HepG2 (cell line): ENCODE results near the gene ENTPD1. TPM values are rescaled to one million over a fixed set of nuclear protein-coding genes. Genes with fewer than 3 reads are reported as not detected.

Source experiments
- BRD4 ChIP-seq: sonication (generic); formaldehyde crosslinking; IDR thresholded peaks from 2 replicates; pipeline ENCODE4 v1.4.0; 2020; ENCODE audit warnings: missing genetic modification reagents
- ESRRA ChIP-seq: sonication (generic); formaldehyde crosslinking; IDR thresholded peaks from 2 replicates; pipeline ENCODE4 v1.5.1; 2020; ENCODE audit warnings: mild to moderate bottlenecking, low read depth, missing genetic modification reagents
- HOXA3 ChIP-seq: sonication (generic); formaldehyde crosslinking; IDR thresholded peaks from 2 replicates; pipeline ENCODE4 v1.5.0; 2020; ENCODE audit warnings: missing genetic modification reagents
- MED13 ChIP-seq: sonication (generic); formaldehyde crosslinking; IDR thresholded peaks from 2 replicates; pipeline ENCODE4 v1.5.0; 2020; ENCODE audit warnings: missing genetic modification reagents
- NR3C1 ChIP-seq: sonication (generic); formaldehyde crosslinking; IDR thresholded peaks from 2 replicates; pipeline ENCODE4 v1.4.0; 2020; ENCODE audit warnings: missing genetic modification reagents
- RBFOX2 ChIP-seq: fragments of 200-400 bp; formaldehyde crosslinking; IDR thresholded peaks from 2 replicates; pipeline ENCODE4 v1.6.1; 2017; ENCODE audit warnings: low read depth, mild to moderate bottlenecking, low read length
- SUZ12 ChIP-seq: fragments of 150-350 bp; IDR thresholded peaks from 2 replicates; pipeline ENCODE4 v1.6.1; 2014; ENCODE audit warnings: low read depth, low read length
- ZBTB42 ChIP-seq: sonication (generic); formaldehyde crosslinking; IDR thresholded peaks from 2 replicates; pipeline ENCODE4 v1.5.0; 2020; ENCODE audit warnings: mild to moderate bottlenecking, missing genetic modification reagents
- ZFP90 ChIP-seq: sonication (generic); formaldehyde crosslinking; IDR thresholded peaks from 2 replicates; pipeline ENCODE4 v1.8.0; 2022; ENCODE audit warnings: missing genetic modification reagents, mild to moderate bottlenecking, inconsistent platforms, borderline replicate concordance
- ZNF484 ChIP-seq: sonication (generic); formaldehyde crosslinking; IDR thresholded peaks from 2 replicates; pipeline ENCODE4 v1.5.1; 2020; ENCODE audit warnings: mild to moderate bottlenecking, low read depth, missing genetic modification reagents, borderline replicate concordance
- ZNF879 ChIP-seq: sonication (generic); formaldehyde crosslinking; IDR thresholded peaks from 2 replicates; pipeline ENCODE4 v1.8.1; 2023; ENCODE audit warnings: missing genetic modification reagents
- polyA plus RNA-seq, 8 experiments: library from polyadenylated mRNA; depleted of rRNA in 3 of 8; stranded (reverse) in 7 of 8; unstranded in 1 of 8; fragments of >200 nt; fragmentation: Illumina TruSeq in 4 of 8; extraction: Trizol in 4 of 8; gene quantifications; 2 replicates each; pipeline versions ENCODE4 v1.2.1 to v1.2.3, GENCODE V29; 2011 to 2016; ENCODE audit warnings: low read depth in 4 of 8, missing spikeins in 1 of 8, mixed read lengths in 1 of 8; ENCODE audit not compliant: insufficient read depth in 1 of 8
- total RNA-seq, 5 experiments: library from RNA; depleted of rRNA; stranded (reverse); fragments of >200 nt; fragmentation: Illumina TruSeq; extraction: Trizol; gene quantifications; 2 replicates each; pipeline ENCODE4 v1.2.3, GENCODE V29; 2016; ENCODE audit warnings: low read depth in 1 of 5
- TF ChIP-seq, protein P1 (sequence below): sonication (generic); formaldehyde crosslinking; IDR thresholded peaks from 2 replicates; pipeline ENCODE4 v1.8.1; 2023; ENCODE audit warnings: mild to moderate bottlenecking, moderate library complexity, missing genetic modification reagents
- TF ChIP-seq, protein P2 (sequence below): sonication (generic); formaldehyde crosslinking; IDR thresholded peaks from 2 replicates; pipeline ENCODE4 v1.4.0; 2020; ENCODE audit warnings: mild to moderate bottlenecking, missing genetic modification reagents
- TF ChIP-seq, protein P3 (sequence below): IDR thresholded peaks from 2 replicates; pipeline ENCODE4 v1.6.1; 2016; ENCODE audit warnings: mild to moderate bottlenecking, missing biosample characterization, missing genetic modification reagents
- TF ChIP-seq, protein P4 (sequence below): sonication (generic); formaldehyde crosslinking; IDR thresholded peaks from 2 replicates; pipeline ENCODE4 v1.4.0; 2020; ENCODE audit warnings: missing genetic modification reagents, mild to moderate bottlenecking, borderline replicate concordance
- TF ChIP-seq, protein P5 (sequence below): sonication (generic); formaldehyde crosslinking; IDR thresholded peaks from 2 replicates; pipeline ENCODE4 v1.5.0; 2020; ENCODE audit warnings: missing genetic modification reagents, mild to moderate bottlenecking, borderline replicate concordance
- TF ChIP-seq, protein P6 (sequence below): IDR thresholded peaks from 2 replicates; pipeline ENCODE4 v1.6.1; 2016

The ENTPD1 gene
- total and polyA plus RNA-seq, 2 of the 13 experiments (the other 11 are each of a cell fraction or from before 2014, with no cell fraction given): 0.07 TPM

DNA sequence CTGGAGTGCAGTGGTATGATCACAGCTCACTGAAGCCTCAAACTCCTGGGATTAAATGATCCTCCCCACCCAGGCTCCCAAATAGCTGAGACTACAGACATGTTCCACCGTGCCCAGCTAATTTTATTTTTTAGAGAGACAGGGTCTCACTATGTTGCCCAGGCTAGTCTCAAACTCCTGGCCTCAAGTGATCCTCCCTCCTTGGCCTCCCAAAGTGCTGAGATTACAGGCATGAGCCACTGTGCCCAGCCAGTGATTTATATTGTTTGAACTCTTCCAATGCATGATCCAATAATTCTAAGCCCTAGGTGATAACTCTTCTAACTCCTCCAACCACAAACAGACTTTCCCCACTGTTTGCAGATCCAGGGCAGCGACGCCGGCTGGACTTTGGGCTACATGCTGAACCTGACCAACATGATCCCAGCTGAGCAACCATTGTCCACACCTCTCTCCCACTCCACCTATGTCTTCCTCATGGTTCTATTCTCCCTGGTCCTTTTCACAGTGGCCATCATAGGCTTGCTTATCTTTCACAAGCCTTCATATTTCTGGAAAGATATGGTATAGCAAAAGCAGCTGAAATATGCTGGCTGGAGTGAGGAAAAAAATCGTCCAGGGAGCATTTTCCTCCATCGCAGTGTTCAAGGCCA, 110.0 kb downstream of the ENTPD1 start (continued):
- no peak for TF ChIP-seq ESRRA (CRISPR knock-in tag)
- TF ChIP-seq HOXA3 (CRISPR knock-in tag): no peak
- no peak for TF ChIP-seq ZNF879 (CRISPR knock-in tag)
- TF ChIP-seq, protein P1, sequence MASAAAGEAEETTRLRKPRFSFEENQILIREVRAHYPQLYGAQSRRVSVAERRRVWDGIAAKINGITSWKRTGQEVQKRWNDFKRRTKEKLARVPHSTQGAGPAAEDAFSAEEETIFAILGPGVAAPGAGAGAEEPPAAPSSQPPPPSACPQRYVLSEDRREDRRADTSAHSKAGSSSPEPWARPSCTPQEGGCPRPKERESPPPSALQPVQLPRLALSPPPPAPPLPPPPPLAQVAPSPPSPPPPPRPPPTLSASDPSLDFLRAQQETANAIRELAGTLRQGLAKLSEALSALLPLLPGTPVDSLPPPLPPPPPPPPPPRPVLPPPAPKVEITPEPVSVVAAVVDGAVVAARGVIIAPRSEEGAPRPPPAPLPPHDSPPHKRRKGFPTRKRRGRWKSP (CRISPR knock-in tag): no peak
- TF ChIP-seq, protein P2, sequence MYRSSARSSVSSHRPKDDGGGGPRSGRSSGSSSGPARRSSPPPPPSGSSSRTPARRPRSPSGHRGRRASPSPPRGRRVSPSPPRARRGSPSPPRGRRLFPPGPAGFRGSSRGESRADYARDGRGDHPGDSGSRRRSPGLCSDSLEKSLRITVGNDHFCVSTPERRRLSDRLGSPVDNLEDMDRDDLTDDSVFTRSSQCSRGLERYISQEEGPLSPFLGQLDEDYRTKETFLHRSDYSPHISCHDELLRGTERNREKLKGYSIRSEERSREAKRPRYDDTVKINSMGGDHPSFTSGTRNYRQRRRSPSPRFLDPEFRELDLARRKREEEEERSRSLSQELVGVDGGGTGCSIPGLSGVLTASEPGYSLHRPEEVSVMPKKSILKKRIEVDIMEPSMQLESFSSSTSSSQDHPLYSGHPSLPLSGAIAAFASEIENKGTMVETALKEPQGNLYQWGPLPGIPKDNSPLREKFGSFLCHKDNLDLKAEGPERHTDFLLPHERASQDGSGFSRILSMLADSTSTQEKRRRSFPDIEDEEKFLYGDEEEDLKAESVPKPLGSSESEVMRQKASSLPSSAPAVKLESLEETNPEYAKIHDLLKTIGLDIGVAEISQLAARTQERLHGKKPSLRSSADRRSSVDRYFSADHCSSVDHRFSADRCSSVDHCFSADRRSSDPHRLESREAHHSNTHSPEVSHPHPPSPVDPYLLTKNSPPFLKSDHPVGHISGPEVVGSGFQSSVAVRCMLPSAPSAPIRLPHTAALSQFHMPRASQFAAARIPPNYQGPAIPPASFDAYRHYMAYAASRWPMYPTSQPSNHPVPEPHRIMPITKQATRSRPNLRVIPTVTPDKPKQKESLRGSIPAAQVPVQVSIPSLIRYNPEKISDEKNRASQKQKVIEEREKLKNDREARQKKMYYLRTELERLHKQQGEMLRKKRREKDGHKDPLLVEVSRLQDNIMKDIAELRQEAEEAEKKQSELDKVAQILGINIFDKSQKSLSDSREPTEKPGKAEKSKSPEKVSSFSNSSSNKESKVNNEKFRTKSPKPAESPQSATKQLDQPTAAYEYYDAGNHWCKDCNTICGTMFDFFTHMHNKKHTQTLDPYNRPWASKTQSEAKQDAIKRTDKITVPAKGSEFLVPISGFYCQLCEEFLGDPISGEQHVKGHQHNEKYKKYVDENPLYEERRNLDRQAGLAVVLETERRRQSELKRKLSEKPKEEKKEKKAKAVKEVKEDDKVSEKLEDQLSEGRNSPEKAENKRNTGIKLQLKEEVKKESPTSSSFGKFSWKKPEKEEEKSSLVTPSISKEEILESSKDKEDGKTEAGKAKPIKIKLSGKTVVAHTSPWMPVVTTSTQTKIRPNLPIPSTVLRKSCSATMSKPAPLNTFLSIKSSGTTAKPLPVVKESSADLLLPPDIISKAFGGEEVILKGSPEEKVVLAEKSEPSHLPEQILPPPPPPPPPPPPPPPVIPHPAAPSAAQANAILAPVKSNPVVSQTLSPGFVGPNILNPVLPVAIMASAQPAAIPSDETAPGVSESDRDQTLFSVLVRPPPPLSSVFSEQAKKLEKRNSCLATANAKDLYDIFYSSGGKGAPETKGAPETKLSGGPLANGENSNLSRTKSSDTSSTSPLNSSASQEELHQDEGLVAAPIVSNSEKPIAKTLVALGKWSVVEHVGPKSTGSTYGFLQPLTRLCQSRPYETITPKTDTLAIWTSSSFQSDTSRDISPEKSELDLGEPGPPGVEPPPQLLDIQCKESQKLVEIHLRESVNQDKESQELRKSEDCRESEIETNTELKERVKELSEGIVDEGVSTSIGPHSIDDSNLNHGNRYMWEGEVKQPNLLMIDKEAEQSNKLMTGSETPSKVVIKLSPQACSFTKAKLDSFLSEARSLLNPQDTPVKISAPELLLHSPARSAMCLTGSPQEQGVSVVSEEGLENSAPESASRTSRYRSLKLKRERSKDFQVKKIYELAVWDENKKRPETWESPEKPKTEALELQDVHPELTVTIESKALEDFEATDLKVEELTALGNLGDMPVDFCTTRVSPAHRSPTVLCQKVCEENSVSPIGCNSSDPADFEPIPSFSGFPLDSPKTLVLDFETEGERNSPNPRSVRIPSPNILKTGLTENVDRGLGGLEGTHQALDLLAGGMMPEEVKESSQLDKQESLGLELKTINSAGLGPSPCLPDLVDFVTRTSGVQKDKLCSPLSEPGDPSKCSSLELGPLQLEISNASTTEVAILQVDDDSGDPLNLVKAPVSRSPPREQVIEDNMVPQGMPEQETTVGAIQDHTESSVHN: no peak
- TF ChIP-seq RBFOX2: no peak
- TF ChIP-seq ZNF484 (CRISPR knock-in tag): no peak
- no peak for TF ChIP-seq SUZ12
- TF ChIP-seq, protein P3, sequence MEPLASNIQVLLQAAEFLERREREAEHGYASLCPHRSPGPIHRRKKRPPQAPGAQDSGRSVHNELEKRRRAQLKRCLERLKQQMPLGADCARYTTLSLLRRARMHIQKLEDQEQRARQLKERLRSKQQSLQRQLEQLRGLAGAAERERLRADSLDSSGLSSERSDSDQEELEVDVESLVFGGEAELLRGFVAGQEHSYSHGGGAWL: no peak
- TF ChIP-seq BRD4 (CRISPR knock-in tag): no peak
- TF ChIP-seq, protein P4, sequence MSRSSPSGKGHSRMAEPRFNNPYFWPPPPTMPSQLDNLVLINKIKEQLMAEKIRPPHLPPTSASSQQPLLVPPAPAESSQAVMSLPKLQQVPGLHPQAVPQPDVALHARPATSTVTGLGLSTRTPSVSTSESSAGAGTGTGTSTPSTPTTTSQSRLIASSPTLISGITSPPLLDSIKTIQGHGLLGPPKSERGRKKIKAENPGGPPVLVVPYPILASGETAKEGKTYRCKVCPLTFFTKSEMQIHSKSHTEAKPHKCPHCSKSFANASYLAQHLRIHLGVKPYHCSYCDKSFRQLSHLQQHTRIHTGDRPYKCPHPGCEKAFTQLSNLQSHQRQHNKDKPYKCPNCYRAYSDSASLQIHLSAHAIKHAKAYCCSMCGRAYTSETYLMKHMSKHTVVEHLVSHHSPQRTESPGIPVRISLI (CRISPR knock-in tag): no peak
- TF ChIP-seq, protein P5, sequence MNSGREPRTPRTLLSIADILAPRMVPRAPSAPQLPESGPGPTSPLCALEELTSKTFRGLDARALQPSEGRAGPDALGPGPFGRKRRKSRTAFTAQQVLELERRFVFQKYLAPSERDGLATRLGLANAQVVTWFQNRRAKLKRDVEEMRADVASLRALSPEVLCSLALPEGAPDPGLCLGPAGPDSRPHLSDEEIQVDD: no peak
- no peak for TF ChIP-seq ZBTB42 (CRISPR knock-in tag)
- no peak for TF ChIP-seq ZFP90
- TF ChIP-seq, protein P6, sequence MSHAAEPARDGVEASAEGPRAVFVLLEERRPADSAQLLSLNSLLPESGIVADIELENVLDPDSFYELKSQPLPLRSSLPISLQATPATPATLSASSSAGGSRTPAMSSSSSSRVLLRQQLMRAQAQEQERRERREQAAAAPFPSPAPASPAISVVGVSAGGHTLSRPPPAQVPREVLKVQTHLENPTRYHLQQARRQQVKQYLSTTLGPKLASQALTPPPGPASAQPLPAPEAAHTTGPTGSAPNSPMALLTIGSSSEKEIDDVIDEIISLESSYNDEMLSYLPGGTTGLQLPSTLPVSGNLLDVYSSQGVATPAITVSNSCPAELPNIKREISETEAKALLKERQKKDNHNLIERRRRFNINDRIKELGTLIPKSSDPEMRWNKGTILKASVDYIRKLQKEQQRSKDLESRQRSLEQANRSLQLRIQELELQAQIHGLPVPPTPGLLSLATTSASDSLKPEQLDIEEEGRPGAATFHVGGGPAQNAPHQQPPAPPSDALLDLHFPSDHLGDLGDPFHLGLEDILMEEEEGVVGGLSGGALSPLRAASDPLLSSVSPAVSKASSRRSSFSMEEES (CRISPR knock-in tag): no peak
- TF ChIP-seq NR3C1 (CRISPR knock-in tag): no peak
- no peak for TF ChIP-seq MED13 (CRISPR knock-in tag)
